Uterus (tissue), 4 donors: ENCODE measurements around the gene NOS1AP. TPM values are rescaled to one million over a fixed set of nuclear protein-coding genes. Genes with fewer than 3 reads are reported as not detected.

Experiments used
- DNase-seq, 2 donors: peaks; one replicate each; pipeline ENCODE4 v3.0.0-alpha.2; 2019 to 2020
- H3K27ac ChIP-seq, 2 donors: fragments of 200-600 bp; sonication (generic); 1 replicate in 1 of 2; 2 replicates in 1 of 2; pipeline ENCODE4 v1.5.1; 2016 to 2018
- H3K27me3 ChIP-seq, 2 donors: fragments of 200-600 bp; sonication (generic); one replicate each; pipeline ENCODE4 v1.5.1; 2018 to 2019; ENCODE audit warnings: control low read depth in 1 of 2
- H3K36me3 ChIP-seq, 2 donors: fragments of 200-600 bp; sonication (generic); one replicate each; pipeline ENCODE4 v1.5.1; 2019; ENCODE audit warnings: control low read depth in 1 of 2
- H3K4me1 ChIP-seq, 2 donors: fragments of 200-600 bp; sonication (generic); one replicate each; pipeline ENCODE4 v1.5.1; 2018 to 2019; ENCODE audit warnings: control low read depth in 1 of 2
- H3K4me3 ChIP-seq, 2 donors: fragments of 200-600 bp; sonication (generic); 1 replicate in 1 of 2; 2 replicates in 1 of 2; pipeline ENCODE4 v1.5.1; 2018 to 2019; ENCODE audit warnings: mild to moderate bottlenecking in 1 of 2
- H3K9me3 ChIP-seq, 2 donors: fragments of 200-600 bp; sonication (generic); one replicate each; pipeline ENCODE4 v1.5.1; 2019; ENCODE audit warnings: control low read depth in 1 of 2
- CTCF ChIP-seq, 4 experiments: fragments of 200-600 bp in 2 of 4; fragments of 450-650 bp in 2 of 4; sonication (generic) in 2 of 4; IDR thresholded peaks; one replicate each; pipeline ENCODE4 v1.5.1; 2016 to 2019; ENCODE audit warnings: antibody characterized with exemption in 4 of 4, mild to moderate bottlenecking in 2 of 4, moderate library complexity in 1 of 4
- POLR2A ChIP-seq, 2 donors: fragments of 450-650 bp; IDR thresholded peaks; one replicate each; pipeline ENCODE4 v1.6.1; 2016; ENCODE audit warnings: antibody characterized with exemption in 2 of 2, mild to moderate bottlenecking in 1 of 2, moderate library complexity in 1 of 2
- intact Hi-C: fragments of 100-400 bp; cut with DNase I; formaldehyde crosslinking; loops from one replicate; pipeline ENCODE4 v1.15.1; 2023; ENCODE audit warnings: low total_unique reads
- total RNA-seq, 4 donors: library from RNA; depleted of rRNA in 3 of 4; stranded (reverse); fragments of >200 nt in 3 of 4; gene quantifications; one replicate each; pipeline versions ENCODE4 v1.1.0 to v1.2.4, GENCODE V29; 2014 to 2023
- donor health status: DM: yes; HTN: yes; CAD: no.

The NOS1AP gene
- total RNA-seq, 4 donors from 2014 or later, result under 0.01 to 5.3 (median 1.9) TPM; not detected in 1

GRCh38 chr1:162380061-162380846 is 310.8 kb downstream of the NOS1AP start:
- H3K27ac ChIP-seq, result no peak overlapping the region
- no peaks in the 10 kb centered on the region for H3K27me3 ChIP-seq
- TF ChIP-seq CTCF (IDR thresholded peaks at IDR 0.05) (no peak), POLR2A (IDR thresholded peaks at IDR 0.05) (no peak)
- H3K9me3 ChIP-seq, result no peaks in the 10 kb centered on the region
- no peaks in the 10 kb centered on the region for H3K36me3 ChIP-seq
- intact Hi-C loops, result no loop called here
- DNase-seq, result no peak
- H3K4me1 ChIP-seq, result no peaks in the 10 kb centered on the region
- H3K4me3 ChIP-seq, result no peak overlapping the region

- no peak for DNase-seq
- Histone ChIP-seq H3K27ac (no peak within 1 kb of the TSS), H3K4me1 (no peaks in the 10 kb centered on the region), H3K9me3 (no peaks in the 10 kb centered on the region), H3K4me3 (no peak within 1 kb of the TSS), H3K36me3 (no peaks in the 10 kb centered on the region), H3K27me3 (no peaks in the 10 kb centered on the region)
- no peak for TF ChIP-seq CTCF (IDR thresholded peaks at IDR 0.05)
- TF ChIP-seq POLR2A (IDR thresholded peaks at IDR 0.05), result no peak
- intact Hi-C loops, result no loop called here
These were observed 311.9 kb downstream of the NOS1AP start, which contains the start of gene C1orf226 for GRCh38 chr1:162381383-162381782. Gene C1orf226, plus strand, starts transcription at chr1:162381728. Its CDS starts 174 bp downstream, at chr1:162381902.

GRCh38 chr1:162381941-162382750 is 312.7 kb downstream of the NOS1AP start:
- Histone ChIP-seq H3K4me3 (no peak overlapping the region), H3K36me3 (no peaks in the 10 kb centered on the region), H3K27me3 (no peaks in the 10 kb centered on the region), H3K4me1 (no peaks in the 10 kb centered on the region), H3K27ac (no peak overlapping the region), H3K9me3 (no peaks in the 10 kb centered on the region)
- intact Hi-C loops, result no loop called here
- TF ChIP-seq CTCF (IDR thresholded peaks at IDR 0.05) (no peak), POLR2A (IDR thresholded peaks at IDR 0.05) (no peak)
- DNase-seq, result no peak

GRCh38 chr1:162383091-162383490 is 313.6 kb downstream of the NOS1AP start:
- Histone ChIP-seq H3K27ac (no peak overlapping the region), H3K27me3 (no peaks in the 10 kb centered on the region), H3K9me3 (no peaks in the 10 kb centered on the region), H3K36me3 (no peaks in the 10 kb centered on the region), H3K4me3 (no peak overlapping the region), H3K4me1 (no peaks in the 10 kb centered on the region)
- intact Hi-C loops, result no loop called here
- DNase-seq, result no peak
- no peak for TF ChIP-seq POLR2A (IDR thresholded peaks at IDR 0.05)
- no peak for TF ChIP-seq CTCF (IDR thresholded peaks at IDR 0.05)

- no peak overlapping the region for H3K27ac ChIP-seq
- H3K27me3 ChIP-seq, result no peaks in the 10 kb centered on the region
- H3K36me3 ChIP-seq, result no peaks in the 10 kb centered on the region
- intact Hi-C loops, result no loop called here
- H3K4me1 ChIP-seq, result no peaks in the 10 kb centered on the region
- TF ChIP-seq CTCF (IDR thresholded peaks at IDR 0.05) (no peak), POLR2A (IDR thresholded peaks at IDR 0.05) (no peak)
- no peak overlapping the region for H3K4me3 ChIP-seq
- no peak for DNase-seq
- H3K9me3 ChIP-seq, result no peaks in the 10 kb centered on the region
These were observed 314.0 kb downstream of the NOS1AP start for GRCh38 chr1:162383516-162383915.
